OCI-LY7 (cell line): ENCODE measurements around the gene CHST11. TPM values are rescaled to one million over a fixed set of nuclear protein-coding genes. Genes with fewer than 3 reads are reported as not detected.

Experiments
- BruUV-seq: library from RNA; stranded (reverse); fragments of 400-500 nt; replicated peaks from 2 replicates; lab custom pipeline; 2021; lab: Mats Ljungman, UMichigan
- CTCF ChIA-PET: fragments of 300-600 bp; sonication (Branson Sonifier 250); formaldehyde crosslinking; loops from one replicate; lab custom pipeline; 2022; ENCODE audit warnings: antibody characterized with exemption; ENCODE audit not compliant: unreplicated experiment; lab: Charles Lee
- POLR2A ChIA-PET: fragments of 300-600 bp; sonication (Branson Sonifier 250); formaldehyde crosslinking; loops from one replicate; lab custom pipeline; 2022; ENCODE audit warnings: antibody characterized with exemption; lab: Charles Lee
- DNase-seq: peaks from one replicate; pipeline ENCODE4 v3.0.0-alpha.2; 2015; ENCODE audit warnings: low spot score
- H2AFZ ChIP-seq: fragments of 200-600 bp; sonication (generic), shearing (Covaris generic); 2 replicates; pipeline ENCODE4 v1.6.1; 2014; ENCODE audit warnings: mild to moderate bottlenecking, antibody characterized with exemption, low read length, moderate library complexity
- H3K27ac ChIP-seq: fragments of 200-600 bp; sonication (generic); 2 replicates; pipeline ENCODE4 v1.5.1; 2014; ENCODE audit warnings: mixed run types, low read depth, mild to moderate bottlenecking, moderate library complexity, low read length, inconsistent platforms; ENCODE audit not compliant: poor library complexity, severe bottlenecking
- H3K36me3 ChIP-seq: fragments of 200-600 bp; sonication (generic); 2 replicates; pipeline ENCODE4 v1.6.1; 2014; ENCODE audit warnings: mild to moderate bottlenecking, antibody characterized with exemption, low read length, moderate library complexity, mixed read lengths; ENCODE audit not compliant: insufficient read depth
- H3K4me1 ChIP-seq: fragments of 200-600 bp; sonication (generic); 2 replicates; pipeline ENCODE4 v1.5.1; 2014; ENCODE audit warnings: mild to moderate bottlenecking, low read length; ENCODE audit not compliant: insufficient read depth, poor library complexity, severe bottlenecking
- H3K4me2 ChIP-seq: fragments of 200-600 bp; sonication (generic); 2 replicates; pipeline ENCODE4 v1.6.1; 2014; ENCODE audit warnings: mild to moderate bottlenecking, low read length
- H3K4me3 ChIP-seq: fragments of 200-600 bp; sonication (generic); 2 replicates; pipeline ENCODE4 v1.5.1; 2014; ENCODE audit warnings: mild to moderate bottlenecking, low read depth, low read length; ENCODE audit not compliant: poor library complexity, severe bottlenecking
- H3K79me2 ChIP-seq: fragments of 200-600 bp; sonication (generic); 2 replicates; pipeline ENCODE4 v1.6.1; 2016; ENCODE audit warnings: low read depth, mild to moderate bottlenecking, low read length, moderate library complexity, mixed read lengths; ENCODE audit not compliant: insufficient read depth
- H3K9me2 ChIP-seq: fragments of 200-600 bp; sonication (generic); 2 replicates; pipeline ENCODE4 v1.6.1; 2016; ENCODE audit warnings: mild to moderate bottlenecking, low read length, mixed read lengths; ENCODE audit not compliant: insufficient read depth
- H3K9me3 ChIP-seq: fragments of 200-600 bp; sonication (generic); 2 replicates; pipeline ENCODE4 v1.6.1; 2014; ENCODE audit warnings: mild to moderate bottlenecking, mixed run types, low read length, mixed read lengths
- H4K20me1 ChIP-seq: fragments of 200-600 bp; sonication (generic); 2 replicates; pipeline ENCODE4 v1.6.1; 2014; ENCODE audit warnings: mild to moderate bottlenecking, antibody characterized with exemption, low read length, moderate library complexity, mixed read lengths; ENCODE audit not compliant: insufficient read depth
- EZH2phosphoT487 ChIP-seq: fragments of 200-600 bp; sonication (generic); IDR thresholded peaks from 2 replicates; pipeline ENCODE4 v1.6.1; 2018; ENCODE audit warnings: low read depth, borderline replicate concordance, mild to moderate bottlenecking, mixed run types, antibody characterized with exemption, low read length, moderate library complexity, mixed read lengths
- intact Hi-C: fragments of 100-400 bp; cut with micrococcal nuclease; formaldehyde crosslinking; loops from one replicate; pipeline ENCODE4 v1.10.0; 2022; ENCODE audit not compliant: unreplicated experiment
- total RNA-seq, 2 experiments: library from RNA; depleted of rRNA in 1 of 2; stranded (reverse); fragments of >200 nt in 1 of 2; shearing (Covaris generic) in 1 of 2; gene quantifications; 2 replicates each; pipeline ENCODE4 v1.2.3, GENCODE V29; 2014 to 2022
- TF ChIP-seq, protein P1 (sequence below): fragments of 200-600 bp; sonication (generic); conservative IDR thresholded peaks from 2 replicates; pipeline ENCODE4 v1.5.1; 2014; ENCODE audit warnings: mild to moderate bottlenecking, antibody characterized with exemption, low read length, moderate library complexity, mixed read lengths

The CHST11 gene
- total RNA-seq, 2 experiments from 2014 or later: 15.2 to 41.6 TPM

DNA sequence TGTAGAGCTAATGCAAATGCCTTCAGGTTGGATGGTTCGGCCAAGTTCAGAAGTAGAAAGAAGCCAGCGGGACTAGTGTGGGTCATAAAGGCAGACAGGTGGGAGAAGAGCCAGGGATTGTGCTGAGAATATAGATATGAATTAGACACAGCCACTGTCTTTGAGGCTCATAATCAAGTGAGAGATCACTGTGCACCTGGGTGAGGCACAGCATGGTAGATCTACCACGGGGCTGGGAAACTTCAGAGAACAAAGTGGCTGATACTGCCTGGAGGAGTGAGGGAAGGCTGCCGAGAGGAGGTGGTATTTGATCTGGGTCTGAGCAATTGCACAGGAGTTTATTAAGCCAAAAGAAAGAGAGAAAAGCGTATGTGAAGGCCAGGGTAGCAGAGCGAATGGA lies 40.6 kb upstream of the CHST11 start:
- H3K9me2 ChIP-seq: no peaks in the 10 kb centered on the region
- intact Hi-C loops: no loop called here
- ChIA-PET POLR2A (no interaction called here), CTCF (no interaction called here)
- H3K9me3 ChIP-seq: no peaks in the 10 kb centered on the region
- H3K79me2 ChIP-seq: no peaks in the 10 kb centered on the region
- no peaks in the 10 kb centered on the region for H3K36me3 ChIP-seq
- no peak overlapping the region for H3K27ac ChIP-seq
- peaks cover 19% of the 10 kb centered on the region for H3K4me1 ChIP-seq
- BruUV-seq: no TSS peak
- DNase-seq: no peak
- H3K4me2 ChIP-seq: no peak overlapping the region
- no peak overlapping the region for H2AFZ ChIP-seq
- H4K20me1 ChIP-seq: no peaks in the 10 kb centered on the region
- TF ChIP-seq, protein P1, sequence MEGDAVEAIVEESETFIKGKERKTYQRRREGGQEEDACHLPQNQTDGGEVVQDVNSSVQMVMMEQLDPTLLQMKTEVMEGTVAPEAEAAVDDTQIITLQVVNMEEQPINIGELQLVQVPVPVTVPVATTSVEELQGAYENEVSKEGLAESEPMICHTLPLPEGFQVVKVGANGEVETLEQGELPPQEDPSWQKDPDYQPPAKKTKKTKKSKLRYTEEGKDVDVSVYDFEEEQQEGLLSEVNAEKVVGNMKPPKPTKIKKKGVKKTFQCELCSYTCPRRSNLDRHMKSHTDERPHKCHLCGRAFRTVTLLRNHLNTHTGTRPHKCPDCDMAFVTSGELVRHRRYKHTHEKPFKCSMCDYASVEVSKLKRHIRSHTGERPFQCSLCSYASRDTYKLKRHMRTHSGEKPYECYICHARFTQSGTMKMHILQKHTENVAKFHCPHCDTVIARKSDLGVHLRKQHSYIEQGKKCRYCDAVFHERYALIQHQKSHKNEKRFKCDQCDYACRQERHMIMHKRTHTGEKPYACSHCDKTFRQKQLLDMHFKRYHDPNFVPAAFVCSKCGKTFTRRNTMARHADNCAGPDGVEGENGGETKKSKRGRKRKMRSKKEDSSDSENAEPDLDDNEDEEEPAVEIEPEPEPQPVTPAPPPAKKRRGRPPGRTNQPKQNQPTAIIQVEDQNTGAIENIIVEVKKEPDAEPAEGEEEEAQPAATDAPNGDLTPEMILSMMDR: no peak
- TF ChIP-seq EZH2phosphoT487: no peak
- H3K4me3 ChIP-seq: no peak overlapping the region

GRCh38 chr12:104416585-104416984 lies 40.2 kb upstream of the CHST11 start:
- no peaks in the 10 kb centered on the region for H3K9me2 ChIP-seq
- TF ChIP-seq, protein P1: no peak
- no peak for TF ChIP-seq EZH2phosphoT487
- H2AFZ ChIP-seq: no peak overlapping the region
- H3K4me3 ChIP-seq: no peak overlapping the region
- H3K79me2 ChIP-seq: no peaks in the 10 kb centered on the region
- DNase-seq: no peak
- POLR2A ChIA-PET: no interaction called here
- intact Hi-C loops: no loop called here
- no TSS peak for BruUV-seq
- CTCF ChIA-PET: no interaction called here
- no peaks in the 10 kb centered on the region for H3K36me3 ChIP-seq
- H3K9me3 ChIP-seq: no peaks in the 10 kb centered on the region
- H3K27ac ChIP-seq: no peak overlapping the region
- H3K4me1 ChIP-seq: peaks cover 19% of the 10 kb centered on the region
- no peaks in the 10 kb centered on the region for H4K20me1 ChIP-seq
- no peak overlapping the region for H3K4me2 ChIP-seq

GRCh38 chr12:104419717-104420116 lies 37.0 kb upstream of the CHST11 start:
- no peak overlapping the region for H3K27ac ChIP-seq
- BruUV-seq: no TSS peak
- H3K4me3 ChIP-seq: no peak overlapping the region
- H3K79me2 ChIP-seq: no peaks in the 10 kb centered on the region
- no peaks in the 10 kb centered on the region for H4K20me1 ChIP-seq
- H3K9me3 ChIP-seq: no peaks in the 10 kb centered on the region
- no peak overlapping the region for H2AFZ ChIP-seq
- intact Hi-C loops: no loop called here
- TF ChIP-seq, protein P1: no peak
- TF ChIP-seq EZH2phosphoT487: no peak
- DNase-seq: no peak
- H3K9me2 ChIP-seq: no peaks in the 10 kb centered on the region
- H3K4me2 ChIP-seq: no peak overlapping the region
- no peaks in the 10 kb centered on the region for H3K36me3 ChIP-seq
- ChIA-PET CTCF (no interaction called here), POLR2A (interaction anchor here (1.5 kb wide), 1 partner anchor 16 kb away, joined by 3 read pairs; no protein-coding TSS in a partner anchor)
- H3K4me1 ChIP-seq: peaks cover 9% of the 10 kb centered on the region
